Osteocyte (in vitro differentiated cells): ENCODE measurements around the gene PEX5L. TPM values are rescaled to one million over a fixed set of nuclear protein-coding genes. Genes with fewer than 3 reads are reported as not detected.

Experiments
- DNase-seq: peaks from one replicate; pipeline ENCODE4 v3.0.0; 2021; ENCODE audit warnings: mixed read lengths; ENCODE audit not compliant: unreplicated experiment; ENCODE audit errors: extremely low spot score
- H3K27ac Mint-ChIP-seq: one replicate; pipeline ENCODE4 v1.8.0; 2021; ENCODE audit warnings: mild to moderate bottlenecking, mixed read lengths; ENCODE audit not compliant: unreplicated experiment
- H3K27me3 Mint-ChIP-seq: one replicate; pipeline ENCODE4 v1.8.0; 2021; ENCODE audit warnings: mixed read lengths; ENCODE audit not compliant: unreplicated experiment
- H3K36me3 Mint-ChIP-seq: one replicate; pipeline ENCODE4 v1.8.0; 2021; ENCODE audit warnings: mixed read lengths; ENCODE audit not compliant: unreplicated experiment
- H3K4me1 Mint-ChIP-seq: one replicate; pipeline ENCODE4 v1.8.0; 2021; ENCODE audit warnings: mixed read lengths; ENCODE audit not compliant: unreplicated experiment
- H3K4me3 Mint-ChIP-seq: one replicate; pipeline ENCODE4 v1.8.0; 2021; ENCODE audit warnings: mild to moderate bottlenecking, moderate library complexity, mixed read lengths; ENCODE audit not compliant: unreplicated experiment
- H3K9me3 Mint-ChIP-seq: one replicate; pipeline ENCODE4 v1.8.0; 2021; ENCODE audit warnings: mixed read lengths; ENCODE audit not compliant: unreplicated experiment
- total RNA-seq: library from RNA; stranded (reverse); gene quantifications from 2 replicates; pipeline ENCODE4 v1.2.1, GENCODE V29; 2021
- TF ChIP-seq, protein P1 (sequence below): fragments of 200-600 bp; sonication (generic); IDR thresholded peaks from 2 replicates; pipeline ENCODE4 v1.5.0; 2021; ENCODE audit warnings: antibody characterized with exemption, mild to moderate bottlenecking, moderate library complexity

The PEX5L gene
- total RNA-seq, 1 donor from 2014 or later, result not detected

DNA sequence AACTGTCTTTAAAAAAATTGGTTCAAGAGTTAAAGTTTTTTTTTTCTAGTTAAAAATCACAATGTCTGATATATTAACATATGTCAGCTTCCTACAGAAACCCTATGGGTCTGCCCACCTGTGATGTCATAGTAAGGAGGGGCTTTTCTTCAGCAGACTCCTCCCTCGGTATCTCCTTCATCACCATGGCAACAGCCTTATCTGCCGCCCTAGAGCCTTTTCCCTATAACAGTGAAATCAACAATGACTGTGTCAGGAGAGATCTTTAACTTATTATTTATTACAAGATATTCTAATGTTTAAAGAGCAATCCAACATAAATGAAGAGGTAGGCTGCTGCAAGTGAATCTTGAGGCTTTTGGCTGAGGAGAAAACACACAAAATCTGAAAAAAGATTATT is 138.7 kb downstream of the PEX5L start:
- peaks cover 43% of the 10 kb centered on the region for H3K27me3 Mint-ChIP-seq
- no peak for DNase-seq
- H3K36me3 Mint-ChIP-seq, result no peaks in the 10 kb centered on the region
- H3K4me3 Mint-ChIP-seq, result no peak overlapping the region
- TF ChIP-seq, protein P1, sequence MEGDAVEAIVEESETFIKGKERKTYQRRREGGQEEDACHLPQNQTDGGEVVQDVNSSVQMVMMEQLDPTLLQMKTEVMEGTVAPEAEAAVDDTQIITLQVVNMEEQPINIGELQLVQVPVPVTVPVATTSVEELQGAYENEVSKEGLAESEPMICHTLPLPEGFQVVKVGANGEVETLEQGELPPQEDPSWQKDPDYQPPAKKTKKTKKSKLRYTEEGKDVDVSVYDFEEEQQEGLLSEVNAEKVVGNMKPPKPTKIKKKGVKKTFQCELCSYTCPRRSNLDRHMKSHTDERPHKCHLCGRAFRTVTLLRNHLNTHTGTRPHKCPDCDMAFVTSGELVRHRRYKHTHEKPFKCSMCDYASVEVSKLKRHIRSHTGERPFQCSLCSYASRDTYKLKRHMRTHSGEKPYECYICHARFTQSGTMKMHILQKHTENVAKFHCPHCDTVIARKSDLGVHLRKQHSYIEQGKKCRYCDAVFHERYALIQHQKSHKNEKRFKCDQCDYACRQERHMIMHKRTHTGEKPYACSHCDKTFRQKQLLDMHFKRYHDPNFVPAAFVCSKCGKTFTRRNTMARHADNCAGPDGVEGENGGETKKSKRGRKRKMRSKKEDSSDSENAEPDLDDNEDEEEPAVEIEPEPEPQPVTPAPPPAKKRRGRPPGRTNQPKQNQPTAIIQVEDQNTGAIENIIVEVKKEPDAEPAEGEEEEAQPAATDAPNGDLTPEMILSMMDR, result no peak
- no peaks in the 10 kb centered on the region for H3K9me3 Mint-ChIP-seq
- no peaks in the 10 kb centered on the region for H3K4me1 Mint-ChIP-seq
- H3K27ac Mint-ChIP-seq, result no peak overlapping the region

DNA sequence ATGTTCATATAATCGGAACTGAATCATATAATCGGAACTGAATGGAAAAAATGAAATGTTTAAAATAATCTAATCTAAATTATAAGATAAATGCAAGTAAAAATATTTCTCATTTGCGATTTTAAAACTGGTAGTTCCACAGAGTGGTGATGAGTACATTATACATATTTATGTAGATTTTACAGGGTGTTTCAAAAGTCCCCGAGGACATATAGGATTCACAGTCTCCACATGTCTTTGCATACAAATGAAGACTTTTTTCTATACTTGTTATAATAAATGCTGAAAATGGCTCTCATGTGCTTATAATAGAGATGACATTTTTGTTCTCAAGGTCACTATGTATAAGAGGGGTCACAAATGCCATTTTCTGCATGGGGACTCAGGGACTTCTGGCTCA is 139.5 kb downstream of the PEX5L start:
- H3K27ac Mint-ChIP-seq, result no peak overlapping the region
- H3K4me1 Mint-ChIP-seq, result no peaks in the 10 kb centered on the region
- H3K9me3 Mint-ChIP-seq, result no peaks in the 10 kb centered on the region
- TF ChIP-seq, protein P1, result no peak
- H3K27me3 Mint-ChIP-seq, result peaks cover 48% of the 10 kb centered on the region
- no peaks in the 10 kb centered on the region for H3K36me3 Mint-ChIP-seq
- DNase-seq, result no peak
- H3K4me3 Mint-ChIP-seq, result no peak overlapping the region

DNA sequence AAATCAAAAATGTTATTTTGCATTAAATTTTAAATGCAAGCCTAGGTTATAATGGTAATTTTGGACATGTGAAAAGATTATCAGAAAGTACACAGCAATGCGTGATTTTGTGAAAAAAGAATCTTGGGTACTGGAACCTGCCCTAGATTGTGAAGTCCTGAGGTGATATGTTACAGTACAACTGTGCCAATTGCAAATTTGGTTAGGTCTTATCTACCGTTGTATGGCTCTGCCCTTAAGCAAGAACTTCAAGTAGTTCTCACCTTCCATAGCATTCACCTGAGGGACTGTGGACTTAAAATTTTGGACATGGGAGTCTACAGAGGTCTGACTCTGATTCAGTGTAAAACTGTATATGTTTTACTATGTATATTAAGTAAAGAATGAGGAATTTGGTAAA is 140.2 kb downstream of the PEX5L start:
- Mint-ChIP-seq H3K9me3 (no peaks in the 10 kb centered on the region), H3K27ac (no peak overlapping the region), H3K4me3 (no peak overlapping the region), H3K27me3 (peaks cover 47% of the 10 kb centered on the region), H3K4me1 (no peaks in the 10 kb centered on the region), H3K36me3 (no peaks in the 10 kb centered on the region)
- no peak for DNase-seq
- TF ChIP-seq, protein P1, result no peak

DNA sequence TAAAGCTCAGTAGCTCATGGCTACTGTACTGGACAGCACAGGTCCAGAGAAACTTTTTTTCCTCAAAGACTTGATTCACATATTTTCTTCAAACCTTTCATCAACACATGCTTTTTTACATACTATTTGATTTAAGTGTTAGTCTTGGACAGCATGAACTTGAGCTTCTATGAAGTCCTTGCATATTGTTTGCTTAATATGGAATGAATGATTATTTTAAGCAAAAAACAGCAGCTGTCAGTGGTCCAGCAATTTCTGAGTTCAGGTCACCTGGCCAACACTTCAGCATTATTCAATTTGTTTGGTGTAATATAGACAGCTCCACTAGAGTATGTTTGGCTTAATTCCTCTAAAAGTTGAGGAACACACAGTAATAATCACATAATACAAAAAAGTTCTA is 141.4 kb downstream of the PEX5L start:
- Mint-ChIP-seq H3K4me3 (no peak overlapping the region), H3K4me1 (no peaks in the 10 kb centered on the region), H3K36me3 (no peaks in the 10 kb centered on the region), H3K27ac (no peak overlapping the region), H3K9me3 (no peaks in the 10 kb centered on the region), H3K27me3 (peaks cover 38% of the 10 kb centered on the region)
- TF ChIP-seq, protein P1, result no peak
- no peak for DNase-seq

DNA sequence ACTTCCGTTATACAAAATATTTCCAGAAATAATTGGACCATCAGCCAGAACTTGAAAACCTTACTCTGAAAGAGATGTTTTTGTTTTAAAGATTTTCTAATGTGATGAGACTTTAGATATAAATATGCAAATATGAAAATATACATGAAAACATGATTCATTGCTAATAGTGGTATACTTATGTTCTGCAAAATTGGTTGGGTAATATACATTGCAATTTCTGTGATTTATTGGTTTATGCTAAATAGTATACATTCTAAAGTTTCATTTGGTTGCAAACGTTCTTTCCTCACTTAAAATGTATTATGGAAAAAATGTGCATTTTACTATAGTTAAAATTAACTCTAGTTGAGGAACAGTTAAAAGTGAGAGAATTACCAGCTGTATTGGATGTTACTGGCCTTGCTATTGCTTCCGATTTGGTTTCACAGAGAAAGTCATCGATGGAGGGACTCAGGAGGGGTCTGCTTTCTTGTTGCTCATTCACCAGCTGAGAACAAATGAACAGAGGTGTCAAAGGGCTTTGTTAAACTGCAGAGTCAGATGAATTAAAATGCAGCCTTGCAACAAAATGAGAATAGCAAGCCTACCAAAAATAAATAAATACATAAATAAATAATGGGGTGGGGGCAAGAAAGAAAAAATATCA is 149.3 kb downstream of the PEX5L start:
- no peak overlapping the region for H3K4me3 Mint-ChIP-seq
- no peak for DNase-seq
- no peaks in the 10 kb centered on the region for H3K36me3 Mint-ChIP-seq
- TF ChIP-seq, protein P1, result no peak
- peaks cover 33% of the 10 kb centered on the region for H3K27me3 Mint-ChIP-seq
- H3K4me1 Mint-ChIP-seq, result no peaks in the 10 kb centered on the region
- no peaks in the 10 kb centered on the region for H3K9me3 Mint-ChIP-seq
- no peak overlapping the region for H3K27ac Mint-ChIP-seq
